Measurements from ENCODE around the gene DIPK1B.

- TF ChIP-seq, protein P1, sequence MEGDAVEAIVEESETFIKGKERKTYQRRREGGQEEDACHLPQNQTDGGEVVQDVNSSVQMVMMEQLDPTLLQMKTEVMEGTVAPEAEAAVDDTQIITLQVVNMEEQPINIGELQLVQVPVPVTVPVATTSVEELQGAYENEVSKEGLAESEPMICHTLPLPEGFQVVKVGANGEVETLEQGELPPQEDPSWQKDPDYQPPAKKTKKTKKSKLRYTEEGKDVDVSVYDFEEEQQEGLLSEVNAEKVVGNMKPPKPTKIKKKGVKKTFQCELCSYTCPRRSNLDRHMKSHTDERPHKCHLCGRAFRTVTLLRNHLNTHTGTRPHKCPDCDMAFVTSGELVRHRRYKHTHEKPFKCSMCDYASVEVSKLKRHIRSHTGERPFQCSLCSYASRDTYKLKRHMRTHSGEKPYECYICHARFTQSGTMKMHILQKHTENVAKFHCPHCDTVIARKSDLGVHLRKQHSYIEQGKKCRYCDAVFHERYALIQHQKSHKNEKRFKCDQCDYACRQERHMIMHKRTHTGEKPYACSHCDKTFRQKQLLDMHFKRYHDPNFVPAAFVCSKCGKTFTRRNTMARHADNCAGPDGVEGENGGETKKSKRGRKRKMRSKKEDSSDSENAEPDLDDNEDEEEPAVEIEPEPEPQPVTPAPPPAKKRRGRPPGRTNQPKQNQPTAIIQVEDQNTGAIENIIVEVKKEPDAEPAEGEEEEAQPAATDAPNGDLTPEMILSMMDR (IDR thresholded peaks at IDR 0.05): no peak
- TF ChIP-seq POLR2A (IDR thresholded peaks at IDR 0.05): no peak
These were observed 49.9 kb downstream of the DIPK1B start for GRCh38 chr9:136762221-136762691.
